K562 (cell line): ENCODE results near the gene AGPAT1. TPM values are rescaled to one million over a fixed set of nuclear protein-coding genes. Genes with fewer than 3 reads are reported as not detected.

Source experiments
- ATAC-seq: fragments of 200-7000 bp; cut with Tn5 transposase; 3 replicates; pipeline ENCODE4 v1.9.1; 2020; ENCODE audit warnings: moderate library complexity
- BruUV-seq: library from RNA; stranded (reverse); fragments of 400-500 nt; replicated peaks from 2 replicates; lab custom pipeline; 2021; lab: Mats Ljungman, UMichigan
- CTCF ChIA-PET: fragments of 300-600 bp; formaldehyde crosslinking; extraction: SDS; loops from one replicate; lab custom pipeline; 2021; ENCODE audit warnings: low intra/inter-chr PET ratio; lab: Yijun Ruan, JAX
- POLR2A ChIA-PET: fragments of 300-600, 350-650 bp; sonication (Branson Sonifier 250); formaldehyde crosslinking; extraction: SDS; loops from one replicate; lab custom pipeline; 2021; ENCODE audit warnings: antibody characterized with exemption, inconsistent platforms; lab: Yijun Ruan, JAX
- DNase-seq, 4 experiments: peaks; one replicate each; pipeline versions ENCODE4 v3.0.0 to v3.0.0-alpha.2; 2011 to 2018; ENCODE audit warnings: low spot score in 3 of 4, mixed read lengths in 3 of 4; ENCODE audit errors: extremely low read depth in 1 of 4
- FAIRE-seq: peaks from 2 replicates; lab custom pipeline; 2011; peaks lifted over from hg19 to GRCh38; lab: Jason Lieb, UNC
- H2AFZ ChIP-seq: 2 replicates; pipeline ENCODE4 v1.6.0; 2011; ENCODE audit warnings: low read depth, low read length, control low read depth, inconsistent platforms
- H3K27ac ChIP-seq: fragments of 200-600 bp; 3 replicates; pipeline ENCODE4 v1.8.0; 2011; ENCODE audit warnings: low read depth, mild to moderate bottlenecking, control low read depth, inconsistent platforms, low read length, moderate library complexity, mixed read lengths; ENCODE audit errors: extremely low read depth
- H3K27me3 ChIP-seq, 2 experiments: fragments of 300-600 bp in 1 of 2; 2 replicates in 1 of 2; 3 replicates in 1 of 2; pipeline versions ENCODE4 v1.6.0 to v1.8.0; 2011; ENCODE audit warnings: inconsistent platforms in 2 of 2, low read length in 2 of 2, mild to moderate bottlenecking in 1 of 2, mixed read lengths in 1 of 2, moderate library complexity in 1 of 2; ENCODE audit not compliant: control insufficient read depth in 2 of 2, insufficient read depth in 2 of 2
- H3K36me3 ChIP-seq: fragments of 300-600 bp; 3 replicates; pipeline ENCODE4 v1.8.0; 2011; ENCODE audit warnings: mild to moderate bottlenecking, low read length, inconsistent platforms; ENCODE audit not compliant: control insufficient read depth, insufficient read depth
- H3K4me1 ChIP-seq, 2 experiments: fragments of 200-600 bp in 1 of 2; replicated peaks in 1 of 2; 2 replicates in 1 of 2; 3 replicates in 1 of 2; pipeline versions ENCODE4 v1.5.1 to v1.8.0; 2011; ENCODE audit warnings: inconsistent platforms in 2 of 2, low read length in 2 of 2, mild to moderate bottlenecking in 1 of 2, mixed read lengths in 1 of 2, moderate library complexity in 1 of 2; ENCODE audit not compliant: control insufficient read depth in 2 of 2, insufficient read depth in 2 of 2
- H3K4me2 ChIP-seq: 2 replicates; pipeline ENCODE4 v1.6.1; 2011; ENCODE audit warnings: low read length, control low read depth, inconsistent platforms, mixed read lengths; ENCODE audit not compliant: insufficient read depth
- H3K4me3 ChIP-seq: fragments of 200-600 bp; sonication (generic), shearing (Covaris generic); 2 replicates; pipeline ENCODE4 v1.5.1; 2016; ENCODE audit warnings: control low read depth, inconsistent platforms
- H3K79me2 ChIP-seq: fragments of 200-600 bp; 3 replicates; pipeline ENCODE4 v1.8.0; 2011; ENCODE audit warnings: low read length, inconsistent platforms; ENCODE audit not compliant: control insufficient read depth, insufficient read depth
- H3K9ac ChIP-seq, 2 experiments: 2 replicates each; pipeline versions ENCODE4 v1.6.0 to v1.6.1; 2011; ENCODE audit warnings: low read depth in 2 of 2, low read length in 2 of 2, control low read depth in 1 of 2, inconsistent platforms in 1 of 2, mild to moderate bottlenecking in 1 of 2, mixed read lengths in 1 of 2; ENCODE audit not compliant: insufficient read depth in 1 of 2
- H3K9me1 ChIP-seq: one replicate; pipeline ENCODE4 v1.6.0; 2011; ENCODE audit warnings: inconsistent platforms, mild to moderate bottlenecking, low read length, moderate library complexity; ENCODE audit not compliant: control insufficient read depth, insufficient read depth
- H3K9me3 ChIP-seq: replicated peaks from 2 replicates; pipeline ENCODE4 v1.5.1; 2011; ENCODE audit warnings: low read depth, low read length, inconsistent platforms; ENCODE audit not compliant: control insufficient read depth, insufficient read depth
- H4K20me1 ChIP-seq: replicated peaks from 2 replicates; pipeline ENCODE4 v1.6.1; 2011; ENCODE audit warnings: low read length, inconsistent platforms, mixed read lengths; ENCODE audit not compliant: control insufficient read depth, insufficient read depth
- BCL6 ChIP-seq: fragments of 250-450 bp; sonication (Bioruptor Pico); IDR thresholded peaks from 2 replicates; pipeline ENCODE4 v1.4.0; 2020
- NFRKB ChIP-seq: fragments of 450-650 bp; IDR thresholded peaks from 2 replicates; pipeline ENCODE4 v1.6.1; 2016; ENCODE audit warnings: low read depth
- POLR2G ChIP-seq: fragments of 200-400 bp; formaldehyde crosslinking; IDR thresholded peaks from 2 replicates; pipeline ENCODE4 v1.6.1; 2017; ENCODE audit warnings: low read depth, mild to moderate bottlenecking, antibody characterized with exemption, low read length, moderate library complexity
- PRMT5 ChIP-seq: sonication (generic); formaldehyde crosslinking; IDR thresholded peaks from 2 replicates; pipeline ENCODE4 v1.5.0; 2020; ENCODE audit warnings: missing genetic modification reagents
- PTTG1 ChIP-seq: fragments of 450-650 bp; IDR thresholded peaks from 2 replicates; pipeline ENCODE4 v1.6.1; 2016; ENCODE audit warnings: low read depth, mild to moderate bottlenecking, missing genetic modification characterization, missing compliant biosample characterization
- RBFOX2 ChIP-seq: fragments of 200-400 bp; formaldehyde crosslinking; IDR thresholded peaks from 2 replicates; pipeline ENCODE4 v1.6.1; 2017; ENCODE audit warnings: low read depth, mild to moderate bottlenecking, low read length, moderate library complexity
- RFX1 ChIP-seq: fragments of 450-650 bp; IDR thresholded peaks from 2 replicates; pipeline ENCODE4 v1.6.1; 2016; ENCODE audit warnings: mild to moderate bottlenecking, moderate library complexity
- SRSF3 ChIP-seq: fragments of 200-400 bp; formaldehyde crosslinking; IDR thresholded peaks from 2 replicates; pipeline ENCODE4 v1.6.1; 2016; ENCODE audit warnings: mild to moderate bottlenecking, low read length, moderate library complexity; ENCODE audit not compliant: insufficient read depth
- ZC3H8 ChIP-seq: fragments of 450-650 bp; IDR thresholded peaks from 2 replicates; pipeline ENCODE4 v1.6.1; 2017
- ZKSCAN3 ChIP-seq: fragments of 250-450 bp; sonication (Bioruptor Pico); IDR thresholded peaks from 2 replicates; pipeline ENCODE4 v1.4.0; 2020
- ZNF592 ChIP-seq: fragments of 450-650 bp; IDR thresholded peaks from 2 replicates; pipeline ENCODE4 v1.6.1; 2017; ENCODE audit warnings: antibody characterized with exemption, mild to moderate bottlenecking
- ZNF707 ChIP-seq: fragments of 250-450 bp; sonication (Bioruptor Pico); conservative IDR thresholded peaks from 2 replicates; pipeline ENCODE4 v1.8.0; 2022; ENCODE audit warnings: inconsistent platforms, mild to moderate bottlenecking, moderate library complexity
- ZNF740 ChIP-seq, 3 experiments: fragments of 200-800 bp in 1 of 3; sonication (Bioruptor generic) in 1 of 3; sonication (generic) in 1 of 3; formaldehyde crosslinking in 1 of 3; IDR thresholded peaks; 2 replicates each; pipeline versions ENCODE4 v1.6.1 to v1.8.0; 2016 to 2022; ENCODE audit warnings: mild to moderate bottlenecking in 2 of 3, missing compliant biosample characterization in 2 of 3, missing genetic modification characterization in 2 of 3, missing genetic modification reagents in 1 of 3
- WGBS: fragments of 100-300 bp; shearing (Covaris generic); methylation state at CpG from one replicate; pipeline ENCODE4 v1.1.6; 2016; ENCODE audit warnings: low coverage, mixed read lengths; ENCODE audit not compliant: insufficient coverage; ENCODE audit errors: missing lambda C conversion rate; 5-methylcytosine and 5-hydroxymethylcytosine counted together
- in situ Hi-C: fragments of 300-500 bp; cut with MboI; formaldehyde crosslinking; loops from 4 replicates; pipeline ENCODE4 v1.15.0; 2018; ENCODE audit warnings: inconsistent platforms, mixed read lengths
- intact Hi-C: fragments of 100-400 bp; cut with micrococcal nuclease; formaldehyde crosslinking; loops from 2 replicates; pipeline ENCODE4 v1.14.2; 2022
- polyA plus RNA-seq, 8 experiments: library from polyadenylated mRNA; depleted of rRNA in 4 of 8; stranded (reverse) in 5 of 8; unstranded in 3 of 8; fragments of >200 nt; fragmentation: Nextera tagmentation in 2 of 8; fragmentation: Illumina TruSeq in 1 of 8; extraction: Ambion mirVana in 2 of 8; extraction: Trizol in 1 of 8; gene quantifications; 2 replicates each; pipeline versions ENCODE4 v1.2.1 to v1.2.3, GENCODE V29; 2011 to 2014; ENCODE audit warnings: inconsistent platforms in 1 of 8, missing spikeins in 1 of 8
- total RNA-seq, 7 experiments: library from RNA; depleted of rRNA in 6 of 7; stranded (reverse); fragments of >200 nt in 6 of 7; fragmentation: Illumina TruSeq in 2 of 7; extraction: Trizol in 2 of 7; gene quantifications; 2 replicates each; pipeline versions ENCODE4 v1.2.1 to v1.2.3, GENCODE V29; 2011 to 2021; ENCODE audit warnings: low replicate concordance in 1 of 7
- TF ChIP-seq, protein P1 (sequence below): fragments of 450-650 bp; formaldehyde crosslinking; conservative IDR thresholded peaks from 2 replicates; pipeline ENCODE4 v1.4.0; 2022; ENCODE audit warnings: mild to moderate bottlenecking, missing genetic modification characterization

The AGPAT1 gene
- total and polyA plus RNA-seq, 9 of the 15 experiments (the other 6 are each of a cell fraction or from before 2014, with no cell fraction given) = 37.9 to 176 (median 69.4) TPM

DNA sequence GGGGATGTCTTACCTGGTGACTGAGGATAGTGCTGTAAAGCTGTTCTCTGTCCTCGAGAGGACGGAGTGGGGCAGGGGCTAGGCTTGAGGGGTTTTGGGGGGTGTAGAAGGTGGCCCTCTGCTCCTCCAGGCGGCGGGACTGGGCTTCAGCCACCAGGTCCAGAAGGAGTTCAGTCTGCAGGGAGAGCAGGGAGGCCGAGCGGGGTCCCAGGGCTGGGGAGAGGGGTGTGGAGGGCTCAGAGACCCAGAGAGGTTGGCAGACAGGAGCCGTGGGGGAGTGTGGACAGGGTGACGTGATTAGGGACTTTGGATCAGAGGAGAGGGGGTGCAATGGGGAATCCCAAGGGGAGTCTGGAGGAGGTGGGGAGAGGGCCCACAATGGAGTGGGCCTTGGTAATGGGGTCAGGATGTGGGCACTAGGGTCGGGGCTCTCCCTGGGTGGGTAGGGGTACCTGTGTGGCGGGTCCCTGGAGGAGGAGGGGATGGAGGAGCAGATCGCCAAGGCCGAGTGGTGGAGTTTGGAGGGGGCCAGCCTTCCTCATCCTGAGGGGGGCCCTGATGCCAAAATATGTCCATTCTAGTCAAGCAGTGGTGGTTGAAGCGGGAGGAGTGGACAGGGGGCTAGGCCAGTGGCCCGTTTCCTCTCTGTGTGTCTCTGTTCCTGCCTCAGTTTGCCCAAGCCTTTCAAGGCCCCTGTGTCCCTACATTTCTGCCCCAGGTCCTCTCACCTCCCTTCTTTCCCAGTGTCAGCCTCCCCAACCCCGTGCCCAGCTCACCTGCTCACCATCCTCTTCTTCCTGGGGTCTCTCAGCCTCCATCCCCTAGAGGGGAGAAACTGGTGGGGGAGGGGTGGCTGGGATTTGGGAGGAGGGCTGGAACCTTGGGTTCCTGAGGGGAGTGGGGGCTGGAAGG lies 16.1 kb upstream of the AGPAT1 start:
- Histone ChIP-seq H3K4me1 (peaks cover 70 to 77% of the 10 kb centered on the region in 2 experiments), H3K9me3 (no peaks in the 10 kb centered on the region), H2AFZ (peak overlapping the region; percentile 57; the same call in 1 of the 2 replicates), H3K4me2 (peak overlapping the region; percentile 96), H3K36me3 (peaks cover 21% of the 10 kb centered on the region; the same call in 2 of the 3 replicates), H3K27me3 (no peaks in the 10 kb centered on the region), H3K79me2 (peaks cover 64% of the 10 kb centered on the region), H4K20me1 (no peaks in the 10 kb centered on the region), H3K4me3 (peak overlapping the region; percentile 79), H3K27ac (peak overlapping the region; percentile 93), H3K9me1 (no peaks in the 10 kb centered on the region), H3K9ac (peak overlapping the region; percentile 85 to 93)
- CTCF ChIA-PET = no interaction called here
- no peak for DNase-seq
- intact Hi-C loops (loop anchor here (10.0 kb wide), 1 partner anchor 287 kb away; the partner anchor contains the start of gene ZBTB12), in situ Hi-C loops (no loop called here)
- BruUV-seq = no TSS peak
- no peak for ATAC-seq
- no peak for FAIRE-seq
- 55% methylated on average over 15 of the region's 15 CpGs for WGBS
- POLR2A ChIA-PET = interaction anchor here (0.6 to 1.9 kb wide), 9 partner anchors 9 to 630 kb away, joined by 3 to 7 read pairs (median 3); partner anchors contain the start of genes BAG6 and FKBPL
- TF ChIP-seq RFX1 (no peak), ZNF707 (CRISPR knock-in tag) (no peak), ZNF592 (0 out of 2 replicates have a peak, but pooled peaks have one; percentile 13), ZKSCAN3 (CRISPR knock-in tag) (no peak), PTTG1 (no peak), SRSF3 (no peak), RBFOX2 (peak; percentile 62), NFRKB (peak; percentile 84; the same call in 1 of the 2 replicates), POLR2G (peak; percentile 51), PRMT5 (CRISPR knock-in tag) (no peak), BCL6 (CRISPR knock-in tag) (no peak), ZNF740 (CRISPR knock-in tag; IDR thresholded peaks at IDR 0.05) (peak; percentile 38; the same call in 1 of the 2 replicates), ZNF740 (tag; IDR thresholded peaks at IDR 0.05) (no peak; a peak in 1 of 4 replicates), ZC3H8 (no peak)
- TF ChIP-seq, protein P1, sequence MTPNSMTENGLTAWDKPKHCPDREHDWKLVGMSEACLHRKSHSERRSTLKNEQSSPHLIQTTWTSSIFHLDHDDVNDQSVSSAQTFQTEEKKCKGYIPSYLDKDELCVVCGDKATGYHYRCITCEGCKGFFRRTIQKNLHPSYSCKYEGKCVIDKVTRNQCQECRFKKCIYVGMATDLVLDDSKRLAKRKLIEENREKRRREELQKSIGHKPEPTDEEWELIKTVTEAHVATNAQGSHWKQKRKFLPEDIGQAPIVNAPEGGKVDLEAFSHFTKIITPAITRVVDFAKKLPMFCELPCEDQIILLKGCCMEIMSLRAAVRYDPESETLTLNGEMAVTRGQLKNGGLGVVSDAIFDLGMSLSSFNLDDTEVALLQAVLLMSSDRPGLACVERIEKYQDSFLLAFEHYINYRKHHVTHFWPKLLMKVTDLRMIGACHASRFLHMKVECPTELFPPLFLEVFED (CRISPR knock-in tag) = 0 out of 2 replicates have a peak, but pooled peaks have one; percentile 28
